ENCODE results near the gene HES6.

The HES6 gene

GRCh38 chr2:238190445-238190844, 49.4 kb downstream of the HES6 start:
- DNase-seq (ENCODE audit: low spot score), result no peak

All from pons (tissue), 1 donor.